Activated CD8-positive, alpha-beta memory T cell treated with anti-CD3 and anti-CD28 coated beads, Interleukin-2, amount 50 U/mL, for 1 hour (primary cell): ENCODE data around the gene GHRHR.

Experiments
- DNase-seq: peaks from one replicate; pipeline ENCODE4 v3.0.0-alpha.2; 2020; ENCODE audit errors: extremely low read depth

Gene GHRHR

GRCh38 chr7:31004393-31004792 is 40.6 kb downstream of the GHRHR start:
- no peak for DNase-seq

DNA sequence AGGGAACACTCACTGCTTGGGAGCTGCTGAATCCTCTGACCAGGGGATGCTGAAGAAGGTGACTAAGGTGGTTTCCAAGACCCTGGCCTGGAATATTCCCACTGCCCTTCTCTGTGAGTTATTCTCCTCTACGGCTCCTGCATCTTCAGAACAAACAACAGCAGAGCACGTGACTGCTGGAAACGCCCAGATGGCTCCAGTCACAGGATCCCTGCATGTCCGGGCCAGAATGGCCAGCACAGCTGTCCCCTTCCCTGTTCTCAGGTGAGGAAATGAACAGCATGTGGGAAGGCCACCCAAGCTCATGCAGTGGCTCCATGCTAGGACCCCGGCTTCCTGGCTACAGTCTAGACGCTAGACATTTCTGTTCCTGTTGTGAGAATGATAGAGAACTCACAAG is 43.1 kb downstream of the GHRHR start:
- DNase-seq = no peak

DNA sequence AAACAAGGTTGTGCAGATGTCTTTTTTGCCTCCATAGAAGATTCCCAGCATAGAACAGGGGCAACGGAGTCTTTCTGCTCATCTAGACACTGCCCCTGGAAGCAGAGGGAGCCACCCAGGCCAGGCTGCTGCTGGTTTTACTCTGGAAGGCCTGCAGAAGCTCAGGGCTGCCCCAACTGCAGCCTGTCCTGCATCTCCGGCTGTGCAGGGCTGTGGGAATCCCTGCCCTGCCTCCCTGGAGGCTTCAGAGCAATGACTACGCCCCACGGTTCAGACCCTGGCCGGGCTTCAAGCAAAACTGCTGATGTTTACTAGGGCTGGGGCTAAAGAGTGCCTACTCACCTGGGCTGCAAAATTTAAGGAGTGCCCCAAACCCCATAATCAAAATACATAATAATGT is 43.9 kb downstream of the GHRHR start:
- DNase-seq = no peak

GRCh38 chr7:31014826-31015225 is 51.1 kb downstream of the GHRHR start:
- no peak for DNase-seq

GRCh38 chr7:31017032-31017675 is 53.4 kb downstream of the GHRHR start:
- DNase-seq = no peak

DNA sequence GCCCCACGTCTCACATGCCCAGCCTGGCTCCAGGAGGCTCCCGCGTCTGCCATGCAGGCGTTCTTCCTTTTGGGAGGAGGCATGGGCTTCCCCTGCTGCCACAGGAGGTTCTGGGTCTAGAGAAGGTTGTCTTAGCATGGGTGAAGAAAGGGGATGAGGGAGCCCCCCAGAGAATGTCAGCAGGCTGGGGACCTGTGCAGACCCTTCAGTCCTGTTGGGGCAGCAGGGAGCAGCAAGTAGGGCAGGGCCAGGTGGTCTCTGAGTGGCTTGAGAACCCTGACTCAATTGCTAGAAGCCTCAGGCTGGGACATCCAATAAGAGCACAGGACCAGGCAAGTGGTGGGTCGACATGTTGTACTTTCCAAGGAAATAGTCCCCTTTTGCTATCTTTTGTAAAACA is 54.0 kb downstream of the GHRHR start:
- no peak for DNase-seq

- no peak for DNase-seq
These were observed 55.8 kb downstream of the GHRHR start for GRCh38 chr7:31019509-31019908.

DNA sequence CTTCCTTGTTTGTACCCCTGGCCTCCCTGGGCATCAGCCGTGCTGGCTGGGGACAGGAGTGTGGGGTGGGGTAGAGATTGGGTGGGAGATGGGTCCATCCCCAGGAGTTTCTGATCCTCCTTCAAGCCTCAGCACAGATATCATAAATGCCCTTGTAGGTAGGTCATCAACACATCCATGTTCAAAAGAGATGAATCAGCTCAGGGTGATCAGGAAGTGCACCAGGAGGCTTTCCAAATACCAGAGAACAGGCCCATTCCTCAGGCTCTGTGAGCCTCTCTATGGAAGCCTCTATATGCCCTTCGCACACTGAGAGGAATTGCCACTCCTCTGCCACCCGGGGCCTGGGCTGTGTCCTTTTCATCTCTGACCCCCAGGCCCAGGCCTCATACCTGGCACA is 56.4 kb downstream of the GHRHR start:
- DNase-seq = no peak

GRCh38 chr7:31020652-31021051 is 56.9 kb downstream of the GHRHR start:
- DNase-seq = no peak

- DNase-seq = no peak
These were observed 58.4 kb downstream of the GHRHR start for GRCh38 chr7:31022117-31022516.

GRCh38 chr7:31022726-31023125 is 59.0 kb downstream of the GHRHR start:
- no peak for DNase-seq

- DNase-seq = no peak
These were observed 60.1 kb downstream of the GHRHR start for GRCh38 chr7:31023877-31024276.

DNA sequence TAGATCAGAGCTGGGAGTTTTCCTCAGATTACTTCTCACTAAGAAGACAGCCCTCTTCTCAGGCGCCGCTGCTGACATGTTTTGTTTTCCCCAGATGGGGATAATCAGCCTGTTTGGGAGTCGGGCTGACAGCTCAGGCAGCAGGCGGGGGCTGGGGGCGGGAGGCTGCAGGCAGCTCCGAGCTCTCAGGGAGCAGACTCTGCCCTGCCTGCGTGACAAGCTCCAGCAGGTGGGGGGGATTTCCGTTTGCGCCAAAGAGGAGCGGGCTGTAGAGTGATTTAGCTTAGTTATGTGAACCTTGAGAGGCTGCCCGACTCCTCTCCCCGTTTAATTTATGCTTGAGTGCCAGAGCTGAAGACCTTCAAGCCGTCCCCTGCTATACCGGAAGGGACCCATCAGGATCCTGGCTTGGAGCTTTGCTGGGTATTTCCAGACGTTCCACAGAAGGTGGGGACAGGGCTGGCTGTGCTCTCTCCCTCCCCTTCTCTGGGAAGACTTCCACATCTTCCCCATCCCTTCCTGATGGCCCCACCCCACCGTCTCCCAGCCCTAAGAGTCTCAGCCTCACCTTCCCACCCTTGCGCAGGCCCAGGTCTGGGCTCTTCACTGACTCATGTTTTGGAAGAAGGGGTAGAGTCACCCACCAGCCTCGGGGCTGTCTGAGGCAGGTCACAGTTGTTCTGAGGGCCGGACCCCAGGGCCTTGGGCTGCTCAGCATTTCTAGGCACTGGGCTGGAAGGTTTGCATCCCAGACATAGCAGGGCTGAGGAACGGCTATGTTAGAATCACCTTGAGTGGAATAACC is 63.6 kb downstream of the GHRHR start:
- no peak for DNase-seq

DNA sequence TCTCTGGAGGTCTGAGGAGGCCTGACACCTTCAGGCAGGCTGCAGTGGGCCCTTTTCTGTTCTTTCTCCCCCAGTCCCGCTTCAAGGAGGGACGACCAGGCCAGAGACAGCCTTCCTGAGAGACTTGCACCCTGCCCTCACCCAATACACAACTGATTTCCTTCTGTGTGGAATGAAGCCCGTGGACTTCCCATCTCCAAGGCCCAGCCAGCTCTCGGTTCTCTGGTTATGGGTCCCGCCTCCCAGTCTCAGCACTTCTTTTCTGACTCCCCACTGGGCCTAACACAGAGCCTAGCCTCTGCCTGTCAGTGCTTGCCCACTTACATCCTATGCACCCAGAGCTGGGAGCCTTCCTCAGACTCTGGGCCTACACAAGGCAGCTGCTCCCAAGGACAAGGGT is 64.3 kb downstream of the GHRHR start:
- no peak for DNase-seq

- no peak for DNase-seq
These were observed 64.8 kb downstream of the GHRHR start for GRCh38 chr7:31028417-31028992.
